ENCODE results near the gene ANAPC10.

GRCh38 chr4:144989306-144989705, 108.7 kb downstream of the ANAPC10 start:
- TF ChIP-seq CTCF (IDR thresholded peaks at IDR 0.05; ENCODE audit: low read length): no peak
- no peak for TF ChIP-seq EZH2 (optimal IDR thresholded peaks at IDR 0.05; ENCODE audit: low read depth, low read length)
